NOMO-1 treated with dmso at 0.1 percent for 144 hours (cell line): ENCODE measurements around the gene KCNA1.
A peak's percentile ranks its signal among the peaks of the same experiment; 100 is the strongest.

ENCODE experiments used
- DNase-seq: peaks from one replicate; lab custom pipeline; 2025; ENCODE audit not compliant: unreplicated experiment; lab: John Stamatoyannopoulos, UW

KCNA1 gene

DNA sequence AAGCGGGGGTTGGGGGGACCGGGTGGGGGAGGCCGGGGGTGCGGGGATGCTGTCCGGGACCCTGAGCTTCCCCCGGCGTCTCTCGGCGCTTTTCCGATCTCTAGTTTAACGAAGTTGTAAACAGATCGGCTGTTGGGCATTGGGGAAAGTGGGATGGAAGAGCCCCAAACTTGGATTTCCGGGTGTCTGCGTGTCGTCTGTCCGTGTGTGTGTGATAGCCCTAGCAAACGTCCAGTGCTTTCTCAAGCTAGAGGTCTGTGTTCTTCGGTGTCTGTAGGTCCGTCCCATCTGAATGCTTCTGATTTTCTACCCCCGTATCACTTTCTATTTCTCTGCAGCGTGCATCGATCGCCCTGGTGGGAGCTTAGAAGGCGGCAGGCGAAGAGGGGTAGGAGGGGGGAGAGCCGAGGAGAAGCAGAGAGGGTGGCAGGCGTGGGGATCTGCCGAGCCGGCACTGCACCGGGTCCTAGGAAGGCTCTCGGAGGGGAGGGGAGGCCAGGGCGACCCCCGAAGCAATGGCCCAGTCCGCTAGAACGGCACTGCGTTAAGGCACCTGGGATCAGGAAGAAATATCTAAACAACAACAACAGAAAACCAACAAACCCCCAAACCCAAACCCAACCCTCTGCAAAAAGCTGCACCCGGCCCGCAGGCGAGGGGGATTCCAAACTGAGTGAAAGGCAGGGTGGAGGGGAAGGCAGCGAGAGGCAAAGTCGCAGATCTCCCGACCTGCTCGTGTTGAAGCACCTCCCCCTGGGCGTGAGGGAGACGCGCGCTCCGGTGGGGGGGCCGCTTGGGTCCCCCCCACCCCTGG is 1.0 kb downstream of the KCNA1 start:
- no peak for DNase-seq

- DNase-seq: no peak
Measured at GRCh38 chr12:4911316-4911994, 1.8 kb downstream of the KCNA1 start.

DNA sequence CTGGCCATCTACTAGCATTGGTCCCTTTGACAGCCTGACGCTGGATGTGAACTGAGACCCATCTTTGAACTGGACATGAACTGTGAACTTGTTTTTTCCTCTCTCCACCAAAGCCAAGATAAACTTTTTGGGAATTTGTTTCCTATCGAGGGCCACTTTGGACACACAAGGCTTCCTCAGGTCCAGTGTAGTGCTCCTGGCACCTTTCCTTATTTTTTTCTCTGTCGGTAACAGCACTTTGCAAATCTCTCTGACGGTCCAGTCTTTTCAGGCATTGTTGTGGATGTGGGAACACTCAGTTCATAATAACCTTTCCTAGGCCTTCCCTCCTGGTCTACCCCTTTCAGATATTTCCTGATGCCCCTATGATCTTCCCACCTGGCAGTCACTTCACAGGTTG is 5.0 kb downstream of the KCNA1 start:
- DNase-seq: no peak

GRCh38 chr12:4915752-4916151 is 6.0 kb downstream of the KCNA1 start:
- DNase-seq: no peak

DNA sequence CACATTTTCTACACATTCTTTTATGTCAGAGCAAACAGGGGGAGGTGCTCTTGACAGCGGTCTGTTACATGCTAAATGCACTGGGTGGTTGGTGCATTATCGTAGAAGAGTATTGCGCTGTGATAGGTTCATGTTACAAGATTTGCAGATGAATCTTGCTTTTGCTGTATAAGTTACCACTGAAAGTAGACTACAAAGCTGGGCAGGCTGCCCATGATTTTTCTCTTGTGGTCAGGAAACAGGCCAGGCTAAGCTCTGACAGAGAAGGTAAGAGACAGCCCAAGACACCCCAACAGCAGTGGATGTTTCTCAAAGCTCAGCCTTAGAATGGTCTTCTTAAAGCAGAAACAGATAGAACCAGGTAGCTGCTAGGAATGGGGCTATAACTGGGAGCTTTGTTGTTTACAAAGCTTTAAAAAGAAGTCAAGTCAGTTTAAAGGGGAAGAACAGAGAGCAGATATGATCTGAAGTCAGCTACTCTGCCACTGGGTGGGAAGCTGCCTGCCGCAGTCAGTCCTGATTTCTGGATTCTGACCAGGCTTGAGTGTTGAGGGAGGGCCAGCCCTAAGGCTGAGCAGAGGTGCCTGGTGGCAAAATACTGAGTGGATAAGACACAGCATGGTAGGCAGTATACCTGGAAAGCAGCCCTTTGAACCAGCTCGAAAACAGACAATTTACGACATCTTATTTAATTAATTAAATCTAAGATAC is 9.4 kb downstream of the KCNA1 start:
- no peak for DNase-seq

- no peak for DNase-seq
Measured at GRCh38 chr12:4932576-4932975, 22.9 kb downstream of the KCNA1 start.

DNA sequence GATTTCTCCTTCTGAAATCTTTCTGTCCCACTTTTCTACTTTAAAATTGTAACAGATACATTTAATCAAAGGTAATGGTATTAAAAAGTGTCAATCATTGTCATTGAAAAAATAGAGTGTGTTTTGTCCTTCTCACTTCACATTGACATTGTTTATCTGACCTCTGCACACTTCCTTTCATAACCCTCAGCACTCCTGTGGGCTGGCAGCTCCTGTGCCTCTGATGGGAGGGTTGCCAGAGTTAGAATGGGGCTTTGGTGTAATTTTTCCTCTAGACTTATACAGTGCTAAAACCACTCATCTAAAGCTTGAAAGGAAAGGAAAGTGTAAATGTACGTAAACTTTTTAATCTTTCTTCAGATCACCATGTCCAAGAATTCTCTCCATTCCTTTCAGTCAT is 23.7 kb downstream of the KCNA1 start:
- DNase-seq: no peak

- DNase-seq: no peak
Measured at GRCh38 chr12:4934407-4935035, 24.8 kb downstream of the KCNA1 start.

- DNase-seq: no peak
Measured at GRCh38 chr12:4938900-4939299, 29.2 kb downstream of the KCNA1 start.

DNA sequence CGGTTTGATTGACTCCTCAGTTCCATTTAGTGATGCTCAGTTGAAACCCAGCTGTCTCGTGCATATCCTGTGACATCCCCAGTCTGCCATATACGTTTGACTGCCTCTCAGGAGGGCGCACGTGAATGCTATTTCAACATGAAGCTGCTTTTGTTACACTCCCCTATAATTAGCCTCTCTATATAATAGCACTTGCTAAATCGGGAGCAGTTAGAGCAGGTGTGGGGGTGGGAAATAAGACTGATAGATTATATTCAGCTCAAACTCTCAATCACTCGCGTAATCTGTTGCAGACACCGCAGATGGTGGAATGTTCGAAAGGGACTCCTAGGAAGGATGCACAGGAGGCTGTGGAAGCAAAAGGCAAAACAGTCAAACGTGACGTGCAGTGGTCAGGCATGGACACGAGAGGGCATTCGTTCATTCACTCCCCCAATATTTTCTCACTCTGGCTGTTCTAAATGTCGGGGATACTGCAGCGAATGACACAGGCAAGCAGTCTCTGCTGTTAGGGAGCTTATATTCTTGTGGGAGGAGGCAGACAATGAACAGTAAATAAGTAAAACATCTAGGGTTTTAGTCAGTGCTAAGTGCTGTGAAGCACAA is 29.8 kb downstream of the KCNA1 start:
- DNase-seq: no peak

DNA sequence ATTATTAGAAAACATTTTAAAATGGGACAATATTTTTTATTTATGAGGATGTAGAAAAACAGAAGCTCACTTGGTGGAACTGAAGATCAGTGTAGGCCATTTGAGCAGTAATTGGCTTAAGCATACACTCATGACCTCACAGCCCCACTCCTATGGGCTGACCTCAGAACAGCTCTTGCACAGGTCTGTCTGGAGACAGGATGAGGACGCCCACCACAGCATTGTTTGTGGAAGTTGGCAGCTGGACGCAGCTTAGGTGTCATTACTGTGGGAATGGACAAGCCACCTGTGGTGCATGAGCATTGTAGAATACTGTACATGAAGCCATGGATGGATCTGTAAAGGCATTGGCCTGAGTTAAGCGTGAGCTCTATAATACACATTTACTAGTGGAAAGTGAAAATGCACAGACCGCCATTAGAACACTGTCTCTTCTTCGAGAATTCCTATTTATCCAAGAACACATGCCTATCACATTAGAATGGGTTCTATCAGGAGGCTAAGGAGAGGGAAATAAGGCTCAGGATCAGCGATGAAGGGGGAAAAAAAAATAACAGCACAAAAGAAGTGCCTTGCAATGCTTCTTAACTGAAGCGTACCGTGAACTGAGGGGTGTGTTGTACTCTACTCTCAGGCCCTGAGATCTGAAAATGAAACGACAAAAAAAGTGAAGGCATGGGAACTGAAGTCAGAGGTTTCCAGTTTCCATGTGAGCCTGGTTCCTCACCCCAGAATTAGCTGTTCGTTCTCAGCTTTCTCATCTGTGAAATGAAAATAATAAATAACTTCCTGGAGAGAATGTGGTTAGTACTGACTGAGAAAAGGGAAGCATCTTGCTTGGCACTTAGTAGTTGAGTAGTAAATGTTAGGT is 33.6 kb downstream of the KCNA1 start:
- DNase-seq: peak; percentile 7

DNA sequence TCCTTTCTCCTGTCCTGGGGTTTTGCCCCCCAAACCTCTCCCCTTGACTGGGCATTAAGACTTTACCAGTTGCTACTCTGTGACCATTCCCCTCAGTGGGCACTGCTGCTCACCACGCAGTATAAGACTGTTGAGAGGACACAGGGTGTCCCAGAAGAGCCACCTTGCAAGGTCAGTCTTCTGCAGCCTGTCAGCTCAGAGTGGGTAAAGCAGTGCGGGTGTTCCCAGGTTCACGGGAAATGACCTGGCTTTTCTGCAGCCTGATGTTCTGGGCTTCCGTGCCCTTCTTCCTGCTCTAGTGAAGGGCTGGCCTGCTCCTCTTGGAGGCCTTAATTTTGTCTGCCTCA is 34.2 kb downstream of the KCNA1 start:
- DNase-seq: no peak

DNA sequence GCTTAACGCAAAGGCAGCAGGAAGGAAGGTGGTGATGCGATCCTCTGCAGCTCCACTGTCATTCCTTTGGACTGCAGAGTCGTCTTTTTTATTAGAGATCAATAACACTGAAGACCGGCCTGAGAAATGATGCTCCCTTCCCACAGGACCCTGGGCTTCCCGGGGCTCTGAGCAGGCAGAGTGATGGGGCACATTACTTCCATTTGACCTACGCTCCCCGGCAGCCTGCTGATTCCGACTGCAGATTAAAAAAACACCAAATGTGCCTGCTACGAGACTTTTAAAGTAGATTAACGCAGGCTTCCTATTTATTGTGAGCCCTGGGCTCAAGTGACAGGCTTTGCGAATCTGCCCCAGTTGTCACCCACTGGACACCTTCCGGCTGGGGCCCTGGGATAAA is 37.5 kb downstream of the KCNA1 start:
- no peak for DNase-seq

- DNase-seq: no peak
Measured at GRCh38 chr12:4951083-4951482, 41.4 kb downstream of the KCNA1 start.

DNA sequence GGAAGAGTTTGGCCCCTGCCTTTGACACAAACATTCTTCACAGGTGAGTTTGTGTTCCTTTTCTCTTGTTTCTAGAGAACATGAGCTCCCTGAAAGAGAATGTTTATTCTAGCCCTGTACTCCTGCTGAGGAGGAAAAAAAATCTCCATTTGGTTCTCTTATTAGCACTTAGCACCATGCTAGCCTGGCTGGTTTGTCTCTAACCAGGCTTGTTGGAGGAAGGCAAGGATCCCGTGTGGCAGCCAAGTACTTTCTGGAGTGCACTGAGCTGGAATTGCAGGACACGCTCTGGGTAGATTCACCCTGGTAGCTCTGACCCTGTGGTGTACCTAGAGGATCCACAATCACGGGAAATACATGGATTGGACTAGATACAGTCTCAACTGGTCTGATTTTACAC is 41.9 kb downstream of the KCNA1 start:
- no peak for DNase-seq

GRCh38 chr12:4954621-4955354 is 45.1 kb downstream of the KCNA1 start:
- DNase-seq: no peak

- no peak for DNase-seq
Measured at GRCh38 chr12:4956054-4956453, 46.3 kb downstream of the KCNA1 start.

- DNase-seq: no peak
Measured at GRCh38 chr12:4956968-4957367, 47.3 kb downstream of the KCNA1 start.

DNA sequence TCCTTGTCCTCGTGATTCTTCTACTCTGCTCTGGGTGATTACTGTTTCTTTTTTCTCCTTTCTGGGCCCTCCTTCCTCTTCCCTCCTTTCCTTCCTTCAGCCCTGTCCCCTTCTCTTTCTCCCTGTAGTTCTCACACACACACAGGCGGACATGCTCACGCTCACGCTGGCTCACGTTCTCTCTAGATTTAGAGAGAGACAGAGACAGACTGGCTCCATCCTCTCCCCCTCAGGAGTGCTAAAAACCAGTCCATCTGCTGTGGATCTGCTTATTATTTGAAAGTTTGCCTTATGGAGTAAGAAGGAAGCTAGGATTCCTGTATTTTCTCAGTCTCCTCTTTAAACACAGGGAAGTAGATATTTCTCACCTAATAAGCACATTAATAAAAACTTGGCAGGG is 48.1 kb downstream of the KCNA1 start:
- no peak for DNase-seq
